ENCODE results near the gene DCLK1.

The DCLK1 gene

GRCh38 chr13:36067746-36068381, 63.3 kb downstream of the DCLK1 start:
- TF ChIP-seq CTCF (IDR thresholded peaks at IDR 0.05; ENCODE audit: borderline replicate concordance, insufficient read depth, low read depth, low read length) = no peak
- no peak overlapping the region for H3K4me3 ChIP-seq (ENCODE audit: low read depth, low read length)

- no peak for TF ChIP-seq CTCF (IDR thresholded peaks at IDR 0.05; ENCODE audit: borderline replicate concordance, insufficient read depth, low read depth, low read length)
Observed at GRCh38 chr13:36062249-36062648, 68.9 kb downstream of the DCLK1 start.

GRCh38 chr13:36061621-36062020, 69.6 kb downstream of the DCLK1 start:
- no peak overlapping the region for H3K4me3 ChIP-seq (ENCODE audit: low read depth, low read length)
- TF ChIP-seq CTCF (IDR thresholded peaks at IDR 0.05; ENCODE audit: borderline replicate concordance, insufficient read depth, low read depth, low read length) = no peak

More at GRCh38 chr13:36062249-36062648, 68.9 kb downstream of the DCLK1 start:
- H3K4me3 ChIP-seq (ENCODE audit: low read depth, low read length) = no peak overlapping the region

- TF ChIP-seq CTCF (IDR thresholded peaks at IDR 0.05; ENCODE audit: borderline replicate concordance, insufficient read depth, low read depth, low read length) = no peak
- H3K4me3 ChIP-seq (ENCODE audit: low read depth, low read length) = no peak overlapping the region
Observed at GRCh38 chr13:36061054-36061453, 70.1 kb downstream of the DCLK1 start.

- TF ChIP-seq CTCF (IDR thresholded peaks at IDR 0.05; ENCODE audit: borderline replicate concordance, insufficient read depth, low read depth, low read length) = no peak
- no peak overlapping the region for H3K4me3 ChIP-seq (ENCODE audit: low read depth, low read length)
Observed at GRCh38 chr13:36059321-36059720, 71.9 kb downstream of the DCLK1 start.

- TF ChIP-seq CTCF (IDR thresholded peaks at IDR 0.05; ENCODE audit: borderline replicate concordance, insufficient read depth, low read depth, low read length) = no peak
- no peak overlapping the region for H3K4me3 ChIP-seq (ENCODE audit: low read depth, low read length)
Observed at GRCh38 chr13:36058116-36058515, 73.1 kb downstream of the DCLK1 start.

GRCh38 chr13:36057547-36057946, 73.6 kb downstream of the DCLK1 start:
- TF ChIP-seq CTCF (IDR thresholded peaks at IDR 0.05; ENCODE audit: borderline replicate concordance, insufficient read depth, low read depth, low read length) = no peak
- H3K4me3 ChIP-seq (ENCODE audit: low read depth, low read length) = no peak overlapping the region
